Lower leg skin (tissue), 4 donors: ENCODE data around the gene EML5. TPM values are rescaled to one million over a fixed set of nuclear protein-coding genes. Genes with fewer than 3 reads are reported as not detected.

Experiments used
- DNase-seq, 2 donors: peaks; one replicate each; pipeline ENCODE4 v3.0.0-alpha.2; 2019; ENCODE audit warnings: low spot score in 2 of 2
- H3K4me3 ChIP-seq: fragments of 200-600 bp; sonication (generic); 2 replicates; pipeline ENCODE4 v1.5.1; 2017; ENCODE audit warnings: mild to moderate bottlenecking, low read depth; ENCODE audit not compliant: poor library complexity, severe bottlenecking
- CTCF ChIP-seq, 3 donors: fragments of 450-650 bp; IDR thresholded peaks; one replicate each; pipeline ENCODE4 v1.5.1; 2016; ENCODE audit warnings: antibody characterized with exemption in 3 of 3, mild to moderate bottlenecking in 3 of 3, moderate library complexity in 2 of 3
- POLR2A ChIP-seq, 2 donors: fragments of 450-650 bp; IDR thresholded peaks; one replicate each; pipeline ENCODE4 v1.6.1; 2016 to 2017; ENCODE audit warnings: antibody characterized with exemption in 2 of 2, mild to moderate bottlenecking in 1 of 2, moderate library complexity in 1 of 2
- WGBS, 2 donors: methylation state at CpG; one replicate each; pipeline ENCODE4 v1.1.5; 2018; 5-methylcytosine and 5-hydroxymethylcytosine counted together
- intact Hi-C: fragments of 100-400 bp; cut with DNase I; formaldehyde crosslinking; loops from one replicate; pipeline ENCODE4 v1.15.0; 2023; ENCODE audit warnings: low total_unique reads
- total RNA-seq, 4 donors: library from RNA; depleted of rRNA; stranded (reverse); fragments of >200 nt; gene quantifications; one replicate each; pipeline ENCODE4 v1.1.0, GENCODE V29; 2016

EML5 gene
- total RNA-seq, 4 donors from 2014 or later = 0.17 to 0.62 (median 0.56) TPM

GRCh38 chr14:88818018-88818417 is 25.3 kb upstream of the EML5 start:
- no peak for DNase-seq
- H3K4me3 ChIP-seq = no peak overlapping the region
- TF ChIP-seq POLR2A (IDR thresholded peaks at IDR 0.05) = no peak
- TF ChIP-seq CTCF (IDR thresholded peaks at IDR 0.05) = no peak
- 85 to 88% methylated on average over 1 of the region's 1 CpG for WGBS, 2 donors
- intact Hi-C loops = no loop called here

GRCh38 chr14:88815980-88816379 is 23.2 kb upstream of the EML5 start:
- no peak for DNase-seq
- no peak overlapping the region for H3K4me3 ChIP-seq
- 95 to 96% methylated on average over 4 of the region's 4 CpGs for WGBS, 2 donors
- intact Hi-C loops = no loop called here
- TF ChIP-seq CTCF (IDR thresholded peaks at IDR 0.05) (no peak), POLR2A (IDR thresholded peaks at IDR 0.05) (no peak)

- no peak for DNase-seq
- no peak overlapping the region for H3K4me3 ChIP-seq
- no peak for TF ChIP-seq POLR2A (IDR thresholded peaks at IDR 0.05)
- intact Hi-C loops = no loop called here
These were observed 15.6 kb upstream of the EML5 start for GRCh38 chr14:88808359-88808758.

GRCh38 chr14:88804477-88804876 is 11.7 kb upstream of the EML5 start:
- H3K4me3 ChIP-seq = no peak overlapping the region
- TF ChIP-seq POLR2A (IDR thresholded peaks at IDR 0.05) (no peak), CTCF (IDR thresholded peaks at IDR 0.05) (no peak)
- WGBS, 2 donors = 5% methylated on average over 1 of the region's 1 CpG
- intact Hi-C loops = no loop called here
- DNase-seq = no peak

- no peak for DNase-seq
- intact Hi-C loops = no loop called here
- no peak for TF ChIP-seq POLR2A (IDR thresholded peaks at IDR 0.05)
- TF ChIP-seq CTCF (IDR thresholded peaks at IDR 0.05) = no peak
- no peak overlapping the region for H3K4me3 ChIP-seq
- 61 to 64% methylated on average over 2 of the region's 2 CpGs for WGBS, 2 donors
These were observed 11.3 kb upstream of the EML5 start for GRCh38 chr14:88804035-88804434.

GRCh38 chr14:88802596-88802995 is 9.8 kb upstream of the EML5 start:
- 70 to 73% methylated on average over 6 of the region's 6 CpGs for WGBS, 2 donors
- no peak for DNase-seq
- TF ChIP-seq CTCF (IDR thresholded peaks at IDR 0.05) = no peak
- no peak for TF ChIP-seq POLR2A (IDR thresholded peaks at IDR 0.05)
- intact Hi-C loops = no loop called here
- no peak overlapping the region for H3K4me3 ChIP-seq
